Nucleus accumbens (tissue), 56 donors: Measurements from ENCODE around the gene NBAS.
A peak's percentile ranks its signal among the peaks of the same experiment; 100 is the strongest.

ENCODE experiments used
- DNase-seq, 56 donors: peaks; one replicate each; lab custom pipeline; 2025; lab: John Stamatoyannopoulos, UW

Gene NBAS

GRCh38 chr2:15378148-15378908, 182.8 kb downstream of the NBAS start:
- DNase-seq: no peak

DNA sequence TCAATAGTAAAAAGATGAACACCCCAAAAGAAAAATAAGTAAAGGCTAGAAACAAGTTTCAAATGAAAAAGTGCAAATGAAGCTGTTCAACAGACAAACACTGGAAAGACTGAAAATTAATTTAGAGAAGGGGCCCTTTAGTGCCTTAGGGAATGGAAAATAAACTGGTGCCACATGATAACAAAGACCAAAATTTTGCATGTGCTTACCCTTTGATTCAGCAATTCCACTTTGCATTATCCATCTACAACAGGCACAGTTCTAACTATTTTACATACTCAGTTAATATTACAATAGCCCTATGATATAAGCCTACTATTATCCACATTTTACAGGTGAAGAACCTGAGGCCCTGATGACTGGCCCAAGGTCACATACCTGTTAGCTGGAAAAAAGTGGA, 183.9 kb downstream of the NBAS start:
- no peak for DNase-seq

GRCh38 chr2:15372019-15372418, 189.1 kb downstream of the NBAS start:
- DNase-seq: no peak

DNA sequence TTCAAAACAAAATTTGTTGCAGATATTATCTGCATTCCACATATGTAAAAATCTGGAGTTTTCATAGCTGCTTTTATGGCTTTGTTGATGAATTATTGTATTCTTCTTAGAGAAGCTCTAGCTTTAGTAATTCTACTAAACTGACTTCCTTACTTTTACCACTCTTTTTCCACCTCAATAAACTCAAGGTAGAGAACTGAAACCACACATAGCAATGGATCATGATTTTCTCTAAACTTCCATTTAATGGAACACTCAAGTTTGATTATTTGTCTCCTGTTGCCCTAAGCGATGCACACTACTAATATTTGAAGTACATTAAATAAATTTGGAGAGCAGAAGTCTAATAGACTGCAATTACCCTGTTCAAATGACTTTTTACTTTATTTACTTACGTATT, 192.0 kb downstream of the NBAS start:
- no peak for DNase-seq

DNA sequence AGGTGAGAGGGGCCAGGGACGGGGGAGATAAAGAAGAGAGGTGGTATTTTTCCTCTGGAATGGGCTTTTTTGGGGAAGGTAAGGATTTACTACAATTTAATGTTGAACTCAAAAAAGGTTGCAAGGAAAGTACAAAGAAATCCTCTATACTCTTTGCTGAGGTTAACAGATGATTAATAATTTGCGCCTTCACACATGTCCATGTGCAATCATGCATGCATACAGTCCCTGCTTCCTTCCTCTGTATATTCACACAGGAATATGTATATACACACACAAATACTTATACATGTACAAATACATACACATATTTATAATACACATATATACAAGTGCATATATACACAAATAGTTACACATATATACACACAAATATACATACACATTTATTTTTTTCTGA, 193.4 kb downstream of the NBAS start:
- DNase-seq: no peak

GRCh38 chr2:15367205-15367604, 193.9 kb downstream of the NBAS start:
- DNase-seq: no peak

- DNase-seq: no peak
Measured at GRCh38 chr2:15365411-15365810, 195.7 kb downstream of the NBAS start.

- no peak for DNase-seq
Measured at GRCh38 chr2:15364561-15364960, 196.6 kb downstream of the NBAS start.

DNA sequence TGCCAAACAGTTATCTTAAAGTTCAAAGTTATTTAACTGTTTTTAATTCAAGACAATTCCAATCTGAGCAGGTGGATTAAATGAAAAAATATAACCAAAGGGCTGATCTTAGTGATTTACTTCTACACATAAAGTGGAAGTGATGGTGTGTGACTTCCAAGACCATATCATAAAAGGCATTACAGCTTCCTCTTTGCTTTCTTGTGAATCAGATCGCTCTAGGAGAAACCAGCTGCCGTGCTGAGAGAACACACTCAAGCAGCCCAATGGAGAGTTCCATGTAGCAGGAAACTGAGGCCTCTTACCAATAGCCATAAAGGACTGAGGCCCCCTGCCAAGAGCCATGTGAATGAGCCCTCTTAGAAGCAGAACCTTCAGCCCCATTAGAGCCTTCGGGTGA, 197.4 kb downstream of the NBAS start:
- DNase-seq: no peak

- DNase-seq: no peak
Measured at GRCh38 chr2:15363142-15363541, 198.0 kb downstream of the NBAS start.

DNA sequence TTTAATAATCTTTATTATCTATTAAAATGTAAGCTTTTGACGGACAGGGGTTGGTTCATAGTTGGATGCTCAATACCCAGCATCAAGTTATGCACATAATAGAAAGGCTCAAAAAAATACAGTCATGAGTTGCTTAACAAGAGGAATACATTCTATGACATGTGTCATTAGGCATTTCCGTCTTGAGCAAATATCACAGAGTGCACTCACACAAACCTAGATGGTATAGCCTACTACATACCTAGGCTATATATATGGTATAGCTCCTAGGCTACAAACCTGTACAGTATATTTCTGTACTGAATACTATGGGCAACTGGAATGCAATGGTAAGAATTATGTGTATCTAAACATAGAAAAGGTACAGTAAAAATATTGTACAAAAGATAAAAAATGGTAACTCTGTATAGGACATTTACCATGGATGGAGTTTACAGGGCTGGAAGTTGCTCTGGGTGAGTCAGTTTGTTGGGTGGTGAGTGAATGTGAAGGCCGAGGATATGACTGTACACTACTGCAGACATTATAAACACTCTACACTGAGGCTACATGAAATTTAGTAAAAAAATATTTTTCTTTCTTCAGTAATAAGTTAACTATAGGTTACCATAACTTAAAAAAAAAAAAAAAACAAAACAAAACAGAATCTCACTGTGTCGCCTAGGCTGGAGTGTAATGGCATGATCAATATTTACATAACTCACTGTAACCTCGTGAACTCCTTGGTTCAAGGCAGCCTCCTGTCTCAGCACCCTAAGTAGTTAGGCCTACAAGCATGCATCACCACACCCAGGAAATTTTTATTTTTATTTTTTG, 201.2 kb downstream of the NBAS start:
- no peak for DNase-seq

- no peak for DNase-seq
Measured at GRCh38 chr2:15357922-15358321, 203.2 kb downstream of the NBAS start.

- DNase-seq: no peak
Measured at GRCh38 chr2:15357186-15357585, 203.9 kb downstream of the NBAS start.

- DNase-seq: no peak
Measured at GRCh38 chr2:15355386-15355785, 205.7 kb downstream of the NBAS start.

DNA sequence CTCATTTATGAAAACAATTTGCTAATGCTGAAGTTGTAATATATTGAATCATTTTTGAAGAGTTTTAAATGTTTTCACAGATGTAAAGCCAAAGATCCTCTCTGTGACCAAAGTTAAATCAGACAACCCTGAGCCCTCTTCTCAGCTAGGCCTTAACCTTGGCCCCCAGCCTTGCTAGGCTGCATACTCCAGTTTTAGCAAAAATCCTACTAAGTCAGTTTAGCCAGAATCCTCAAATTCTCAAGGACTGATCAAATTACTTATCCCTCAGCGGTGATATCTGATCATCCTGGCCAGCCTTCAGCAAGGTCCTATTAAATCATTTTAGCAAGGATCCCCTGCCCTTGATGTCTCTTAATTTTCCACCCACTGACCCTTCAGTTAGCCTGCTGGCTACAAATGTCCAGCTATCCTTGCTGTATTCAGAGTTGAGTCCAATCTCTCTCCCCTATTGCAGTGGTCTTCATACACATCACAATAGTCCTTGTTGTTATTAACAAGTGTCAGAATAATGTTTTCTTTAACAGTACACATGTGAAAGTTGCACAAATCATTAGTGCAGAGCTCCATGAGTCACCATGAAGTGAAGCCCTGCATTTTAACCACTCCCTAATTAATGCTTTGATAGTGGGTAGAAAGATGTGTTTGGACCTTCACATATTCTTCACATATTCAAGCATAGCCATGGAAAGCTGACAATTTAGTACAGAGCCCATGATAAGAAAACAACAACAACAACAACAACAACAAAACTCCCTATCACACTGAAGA, 206.4 kb downstream of the NBAS start:
- no peak for DNase-seq

GRCh38 chr2:15352363-15352762, 208.8 kb downstream of the NBAS start:
- no peak for DNase-seq

DNA sequence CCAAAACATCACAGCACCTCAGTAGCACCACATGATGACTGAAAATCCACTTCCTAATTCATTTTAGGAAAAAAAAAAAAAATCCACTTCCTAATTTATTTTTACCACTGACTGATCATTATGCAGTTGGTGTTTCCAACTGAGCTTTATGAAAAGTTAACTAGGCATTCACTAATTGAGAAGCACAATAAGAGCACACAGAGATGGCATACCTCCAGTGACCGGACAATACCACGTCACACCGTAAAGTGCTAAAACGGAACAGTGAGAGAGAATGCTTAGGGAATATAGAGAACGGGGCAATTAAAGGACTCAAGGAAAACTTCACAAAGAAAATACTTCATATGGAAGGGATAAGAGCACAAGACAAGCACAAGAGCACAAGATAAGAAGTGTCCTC, 212.5 kb downstream of the NBAS start:
- peak in 1 of 56 donors; percentile 1 for DNase-seq

DNA sequence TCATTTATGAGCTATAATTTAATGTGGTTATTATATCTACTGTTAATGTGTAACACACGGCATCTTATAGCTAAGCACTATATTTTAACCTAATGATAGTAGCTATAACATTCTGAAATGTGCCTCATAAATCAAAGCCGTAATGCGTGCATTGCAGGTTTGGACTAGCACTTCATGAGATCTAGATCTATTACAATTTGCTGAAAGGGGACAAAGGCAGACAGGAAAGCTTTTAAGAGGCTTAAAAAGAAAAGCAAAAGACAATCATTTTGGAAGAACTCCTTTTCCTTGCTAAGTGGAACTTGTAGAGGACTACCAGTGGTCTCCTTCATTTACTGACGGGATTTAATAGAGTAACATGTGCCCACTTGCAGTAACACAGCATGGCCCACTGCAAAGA, 213.1 kb downstream of the NBAS start:
- no peak for DNase-seq

DNA sequence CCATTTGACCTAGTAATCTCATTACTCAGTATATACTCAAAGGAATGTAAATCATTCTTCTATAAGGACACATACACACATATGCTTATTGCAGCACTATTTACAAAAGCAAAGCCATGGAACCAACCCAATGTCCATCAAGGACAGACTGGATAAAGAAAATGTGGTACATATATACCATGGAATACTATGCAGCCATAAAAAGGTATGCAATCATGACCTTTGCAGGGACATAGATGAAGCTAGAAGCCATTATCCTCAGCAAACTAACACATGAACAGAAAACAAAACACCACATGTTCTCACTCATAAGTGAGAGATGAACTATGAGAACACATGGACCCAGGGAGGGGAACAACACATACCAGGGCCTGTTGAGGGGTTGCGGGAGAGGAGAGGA, 214.5 kb downstream of the NBAS start:
- DNase-seq: no peak

- no peak for DNase-seq
Measured at GRCh38 chr2:15337996-15338666, 223.0 kb downstream of the NBAS start.
